Large intestine (tissue), 3 donors: ENCODE measurements around the gene MGAM2. TPM values are rescaled to one million over a fixed set of nuclear protein-coding genes. Genes with fewer than 3 reads are reported as not detected.

Experiments used
- DNase-seq, 2 donors: peaks; one replicate each; pipeline versions ENCODE4 v3.0.0 to v3.0.0-alpha.2; 2013
- H3K27ac ChIP-seq: one replicate; pipeline ENCODE4 v1.5.1; 2013; ENCODE audit warnings: low read length
- H3K27me3 ChIP-seq: 2 replicates; pipeline ENCODE4 v1.6.1; 2013; ENCODE audit warnings: low read length; ENCODE audit not compliant: control insufficient read depth, insufficient read depth
- H3K36me3 ChIP-seq: 2 replicates; pipeline ENCODE4 v1.6.1; 2013; ENCODE audit warnings: low read length; ENCODE audit not compliant: control insufficient read depth, insufficient read depth
- H3K4me1 ChIP-seq: one replicate; pipeline ENCODE4 v1.6.1; 2013; ENCODE audit warnings: low read length; ENCODE audit not compliant: control insufficient read depth, insufficient read depth
- H3K4me3 ChIP-seq: one replicate; pipeline ENCODE4 v1.5.1; 2013; ENCODE audit warnings: low read length
- H3K9me3 ChIP-seq: one replicate; pipeline ENCODE4 v1.6.1; 2013; ENCODE audit warnings: mild to moderate bottlenecking, low read depth, low read length, moderate library complexity; ENCODE audit not compliant: control insufficient read depth
- WGBS: methylation state at CpG from one replicate; pipeline ENCODE4 v1.1.5; 2013; ENCODE audit warnings: low lambda C conversion rate; ENCODE audit not compliant: insufficient coverage; 5-methylcytosine and 5-hydroxymethylcytosine counted together
- polyA plus RNA-seq: library from polyadenylated mRNA; unstranded; fragments of 120-200 nt; gene quantifications from one replicate; pipeline ENCODE4 v1.2.1, GENCODE V29; 2013

The MGAM2 gene
- polyA plus RNA-seq, 1 donor = 53.8 TPM

GRCh38 chr7:142188154-142188553 lies 76.6 kb downstream of the MGAM2 start:
- Histone ChIP-seq H3K9me3 (no peaks in the 10 kb centered on the region), H3K36me3 (peaks cover 33% of the 10 kb centered on the region), H3K27ac (no peak overlapping the region), H3K4me3 (no peak overlapping the region), H3K27me3 (no peaks in the 10 kb centered on the region), H3K4me1 (no peaks in the 10 kb centered on the region)
- WGBS = 80% methylated on average over 1 of the region's 2 CpGs
- no peak for DNase-seq

DNA sequence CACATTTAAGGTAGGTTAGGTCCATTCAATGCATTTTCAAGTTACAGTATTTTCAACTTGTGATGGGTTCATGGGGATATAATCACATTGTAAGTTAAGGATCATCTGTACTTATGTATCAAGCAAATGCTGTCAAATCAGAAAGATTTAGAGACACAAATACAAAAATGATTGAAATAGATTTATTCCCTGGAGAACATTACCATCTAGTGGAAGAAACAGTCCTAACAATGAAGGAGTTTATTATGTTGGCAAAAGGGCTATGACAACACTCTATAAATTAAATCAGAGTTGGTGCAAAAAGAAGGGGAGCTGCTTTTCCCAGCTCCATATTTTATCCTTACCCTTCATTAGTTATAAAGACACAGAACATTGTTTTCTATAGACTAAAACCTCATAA lies 77.3 kb downstream of the MGAM2 start:
- Histone ChIP-seq H3K36me3 (peaks cover 34% of the 10 kb centered on the region), H3K27ac (no peak overlapping the region), H3K27me3 (no peaks in the 10 kb centered on the region), H3K4me1 (no peaks in the 10 kb centered on the region), H3K9me3 (no peaks in the 10 kb centered on the region), H3K4me3 (no peak overlapping the region)
- DNase-seq = peak in 1 of 2 donors; percentile 4

- no peak for DNase-seq
Observed at GRCh38 chr7:142194201-142194600, 82.7 kb downstream of the MGAM2 start.

GRCh38 chr7:142196066-142196840 lies 84.7 kb downstream of the MGAM2 start:
- Histone ChIP-seq H3K4me1 (no peaks in the 10 kb centered on the region), H3K27ac (no peak overlapping the region), H3K36me3 (peaks cover 45% of the 10 kb centered on the region), H3K9me3 (no peaks in the 10 kb centered on the region), H3K27me3 (no peaks in the 10 kb centered on the region), H3K4me3 (no peak overlapping the region)
- DNase-seq = no peak
- 100% methylated on average over 1 of the region's 9 CpGs for WGBS

More at GRCh38 chr7:142194201-142194600, 82.7 kb downstream of the MGAM2 start:
- 90% methylated on average over 2 of the region's 4 CpGs for WGBS
- no peaks in the 10 kb centered on the region for H3K4me1 ChIP-seq
- H3K27ac ChIP-seq = no peak overlapping the region
- no peak overlapping the region for H3K4me3 ChIP-seq
- no peaks in the 10 kb centered on the region for H3K9me3 ChIP-seq
- no peaks in the 10 kb centered on the region for H3K27me3 ChIP-seq
- peaks cover 43% of the 10 kb centered on the region for H3K36me3 ChIP-seq

DNA sequence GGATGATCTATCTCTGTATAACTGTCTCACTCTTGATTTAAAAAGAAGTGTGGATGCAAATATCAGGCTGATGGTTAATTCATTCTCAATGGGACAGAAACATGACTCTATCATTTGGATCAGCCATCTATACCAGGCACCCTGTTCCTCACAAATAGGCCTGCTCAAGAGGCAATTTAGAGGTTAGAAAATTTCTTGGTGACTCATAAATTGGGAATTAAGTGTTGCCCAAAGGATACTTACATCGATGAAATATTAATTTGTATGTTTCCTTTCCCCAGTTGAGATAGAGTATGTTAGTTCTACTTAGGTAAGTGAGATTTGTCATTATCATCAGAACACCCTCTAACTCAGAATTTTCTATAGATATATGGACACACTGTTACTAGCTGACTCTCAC lies 88.7 kb downstream of the MGAM2 start:
- 100% methylated on average over 1 of the region's 1 CpG for WGBS
- DNase-seq = no peak
- no peak overlapping the region for H3K4me3 ChIP-seq
- no peak overlapping the region for H3K27ac ChIP-seq
- H3K9me3 ChIP-seq = no peaks in the 10 kb centered on the region
- H3K27me3 ChIP-seq = no peaks in the 10 kb centered on the region
- H3K4me1 ChIP-seq = no peaks in the 10 kb centered on the region
- H3K36me3 ChIP-seq = peaks cover 38% of the 10 kb centered on the region

DNA sequence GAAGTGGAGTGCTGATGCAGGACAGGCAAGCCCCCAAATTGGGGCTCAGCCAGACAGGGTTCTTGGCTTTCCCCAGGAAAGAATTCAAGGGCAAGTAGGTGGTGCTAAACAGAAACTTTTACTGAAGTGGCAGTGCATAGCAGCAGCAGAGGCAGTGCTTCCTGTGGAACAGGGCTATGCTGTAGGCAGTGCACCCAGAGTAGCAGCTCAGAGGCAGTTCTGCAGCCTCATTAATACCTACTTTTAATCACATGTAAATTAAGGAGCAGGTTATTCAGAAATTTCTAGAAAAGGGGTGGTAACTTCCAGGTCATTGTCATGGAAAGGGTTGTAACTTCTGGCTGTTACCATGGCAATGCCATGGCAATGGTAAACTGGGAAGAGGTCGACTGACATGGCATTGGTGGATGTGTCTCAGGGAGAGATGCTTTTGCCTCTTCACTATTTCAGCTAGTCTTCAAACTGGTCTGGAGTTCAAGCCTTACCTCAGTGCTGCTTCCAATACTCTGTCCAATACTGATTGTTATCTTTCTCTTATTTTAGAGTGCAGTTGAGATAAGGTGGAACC lies 117.1 kb downstream of the MGAM2 start:
- Histone ChIP-seq H3K36me3 (peaks cover 16% of the 10 kb centered on the region), H3K27me3 (no peaks in the 10 kb centered on the region), H3K4me3 (no peak overlapping the region), H3K9me3 (no peaks in the 10 kb centered on the region), H3K4me1 (no peaks in the 10 kb centered on the region), H3K27ac (no peak overlapping the region)
- WGBS = no CpG with 5 or more reads among the region's 1 CpG
- no peak for DNase-seq

GRCh38 chr7:142231716-142232115 lies 120.2 kb downstream of the MGAM2 start:
- H3K27me3 ChIP-seq = no peaks in the 10 kb centered on the region
- WGBS = no CpG with 5 or more reads among the region's 7 CpGs
- H3K4me1 ChIP-seq = no peaks in the 10 kb centered on the region
- H3K4me3 ChIP-seq = no peak overlapping the region
- no peak overlapping the region for H3K27ac ChIP-seq
- H3K9me3 ChIP-seq = no peaks in the 10 kb centered on the region
- no peak for DNase-seq
- H3K36me3 ChIP-seq = peaks cover 3% of the 10 kb centered on the region

GRCh38 chr7:142240546-142240945 lies 129.0 kb downstream of the MGAM2 start:
- no peak for DNase-seq
- H3K27me3 ChIP-seq = no peaks in the 10 kb centered on the region
- no peak overlapping the region for H3K4me3 ChIP-seq
- no peaks in the 10 kb centered on the region for H3K36me3 ChIP-seq
- H3K9me3 ChIP-seq = no peaks in the 10 kb centered on the region
- no CpG with 5 or more reads among the region's 4 CpGs for WGBS
- no peak overlapping the region for H3K27ac ChIP-seq
- H3K4me1 ChIP-seq = no peaks in the 10 kb centered on the region

GRCh38 chr7:142243823-142244222 lies 132.3 kb downstream of the MGAM2 start:
- no peaks in the 10 kb centered on the region for H3K9me3 ChIP-seq
- no peak overlapping the region for H3K27ac ChIP-seq
- no peaks in the 10 kb centered on the region for H3K27me3 ChIP-seq
- H3K4me3 ChIP-seq = no peak overlapping the region
- WGBS = no CpG with 5 or more reads among the region's 10 CpGs
- H3K36me3 ChIP-seq = no peaks in the 10 kb centered on the region
- DNase-seq = no peak
- H3K4me1 ChIP-seq = no peaks in the 10 kb centered on the region

- no peaks in the 10 kb centered on the region for H3K27me3 ChIP-seq
- H3K9me3 ChIP-seq = no peaks in the 10 kb centered on the region
- DNase-seq = no peak
- H3K4me1 ChIP-seq = no peaks in the 10 kb centered on the region
- no CpG with 5 or more reads among the region's 7 CpGs for WGBS
- no peak overlapping the region for H3K4me3 ChIP-seq
- H3K36me3 ChIP-seq = no peaks in the 10 kb centered on the region
- H3K27ac ChIP-seq = no peak overlapping the region
Observed at GRCh38 chr7:142248166-142249160, 136.9 kb downstream of the MGAM2 start.
